K562 (cell line): ENCODE data around the gene KLHL18. TPM values are rescaled to one million over a fixed set of nuclear protein-coding genes. Genes with fewer than 3 reads are reported as not detected.
"Not testable (repeated sequence)": the region's sequence is repeated elsewhere in the genome, so short reads cannot be mapped to it uniquely, and the experiment has no call there.

ENCODE experiments used
- ATAC-seq: fragments of 200-7000 bp; cut with Tn5 transposase; 3 replicates; pipeline ENCODE4 v1.9.1; 2020; ENCODE audit warnings: moderate library complexity
- BruUV-seq: library from RNA; stranded (reverse); fragments of 400-500 nt; replicated peaks from 2 replicates; lab custom pipeline; 2021; lab: Mats Ljungman, UMichigan
- CTCF ChIA-PET: fragments of 300-600 bp; formaldehyde crosslinking; extraction: SDS; loops from one replicate; lab custom pipeline; 2021; ENCODE audit warnings: low intra/inter-chr PET ratio; lab: Yijun Ruan, JAX
- POLR2A ChIA-PET: fragments of 300-600, 350-650 bp; sonication (Branson Sonifier 250); formaldehyde crosslinking; extraction: SDS; loops from one replicate; lab custom pipeline; 2021; ENCODE audit warnings: antibody characterized with exemption, inconsistent platforms; lab: Yijun Ruan, JAX
- DNase-seq, 4 experiments: peaks; one replicate each; pipeline versions ENCODE4 v3.0.0 to v3.0.0-alpha.2; 2011 to 2018; ENCODE audit warnings: low spot score in 3 of 4, mixed read lengths in 3 of 4; ENCODE audit errors: extremely low read depth in 1 of 4
- FAIRE-seq: peaks from 2 replicates; lab custom pipeline; 2011; peaks lifted over from hg19 to GRCh38; lab: Jason Lieb, UNC
- H2AFZ ChIP-seq: 2 replicates; pipeline ENCODE4 v1.6.0; 2011; ENCODE audit warnings: low read depth, low read length, control low read depth, inconsistent platforms
- H3K27ac ChIP-seq: fragments of 200-600 bp; 3 replicates; pipeline ENCODE4 v1.8.0; 2011; ENCODE audit warnings: low read depth, mild to moderate bottlenecking, control low read depth, inconsistent platforms, low read length, moderate library complexity, mixed read lengths; ENCODE audit errors: extremely low read depth
- H3K27me3 ChIP-seq, 2 experiments: fragments of 300-600 bp in 1 of 2; 2 replicates in 1 of 2; 3 replicates in 1 of 2; pipeline versions ENCODE4 v1.6.0 to v1.8.0; 2011; ENCODE audit warnings: inconsistent platforms in 2 of 2, low read length in 2 of 2, mild to moderate bottlenecking in 1 of 2, mixed read lengths in 1 of 2, moderate library complexity in 1 of 2; ENCODE audit not compliant: control insufficient read depth in 2 of 2, insufficient read depth in 2 of 2
- H3K36me3 ChIP-seq: fragments of 300-600 bp; 3 replicates; pipeline ENCODE4 v1.8.0; 2011; ENCODE audit warnings: mild to moderate bottlenecking, low read length, inconsistent platforms; ENCODE audit not compliant: control insufficient read depth, insufficient read depth
- H3K4me1 ChIP-seq, 2 experiments: fragments of 200-600 bp in 1 of 2; replicated peaks in 1 of 2; 2 replicates in 1 of 2; 3 replicates in 1 of 2; pipeline versions ENCODE4 v1.5.1 to v1.8.0; 2011; ENCODE audit warnings: inconsistent platforms in 2 of 2, low read length in 2 of 2, mild to moderate bottlenecking in 1 of 2, mixed read lengths in 1 of 2, moderate library complexity in 1 of 2; ENCODE audit not compliant: control insufficient read depth in 2 of 2, insufficient read depth in 2 of 2
- H3K4me2 ChIP-seq: 2 replicates; pipeline ENCODE4 v1.6.1; 2011; ENCODE audit warnings: low read length, control low read depth, inconsistent platforms, mixed read lengths; ENCODE audit not compliant: insufficient read depth
- H3K4me3 ChIP-seq: fragments of 200-600 bp; sonication (generic), shearing (Covaris generic); 2 replicates; pipeline ENCODE4 v1.5.1; 2016; ENCODE audit warnings: control low read depth, inconsistent platforms
- H3K79me2 ChIP-seq: fragments of 200-600 bp; 3 replicates; pipeline ENCODE4 v1.8.0; 2011; ENCODE audit warnings: low read length, inconsistent platforms; ENCODE audit not compliant: control insufficient read depth, insufficient read depth
- H3K9ac ChIP-seq, 2 experiments: 2 replicates each; pipeline versions ENCODE4 v1.6.0 to v1.6.1; 2011; ENCODE audit warnings: low read depth in 2 of 2, low read length in 2 of 2, control low read depth in 1 of 2, inconsistent platforms in 1 of 2, mild to moderate bottlenecking in 1 of 2, mixed read lengths in 1 of 2; ENCODE audit not compliant: insufficient read depth in 1 of 2
- H3K9me1 ChIP-seq: one replicate; pipeline ENCODE4 v1.6.0; 2011; ENCODE audit warnings: inconsistent platforms, mild to moderate bottlenecking, low read length, moderate library complexity; ENCODE audit not compliant: control insufficient read depth, insufficient read depth
- H3K9me3 ChIP-seq: replicated peaks from 2 replicates; pipeline ENCODE4 v1.5.1; 2011; ENCODE audit warnings: low read depth, low read length, inconsistent platforms; ENCODE audit not compliant: control insufficient read depth, insufficient read depth
- H4K20me1 ChIP-seq: replicated peaks from 2 replicates; pipeline ENCODE4 v1.6.1; 2011; ENCODE audit warnings: low read length, inconsistent platforms, mixed read lengths; ENCODE audit not compliant: control insufficient read depth, insufficient read depth
- IRF2 ChIP-seq: sonication (generic); formaldehyde crosslinking; IDR thresholded peaks from 2 replicates; pipeline ENCODE4 v1.8.1; 2022; ENCODE audit warnings: mild to moderate bottlenecking, missing genetic modification reagents
- WGBS: fragments of 100-300 bp; shearing (Covaris generic); methylation state at CpG from one replicate; pipeline ENCODE4 v1.1.6; 2016; ENCODE audit warnings: low coverage, mixed read lengths; ENCODE audit not compliant: insufficient coverage; ENCODE audit errors: missing lambda C conversion rate; 5-methylcytosine and 5-hydroxymethylcytosine counted together
- in situ Hi-C: fragments of 300-500 bp; cut with MboI; formaldehyde crosslinking; loops from 4 replicates; pipeline ENCODE4 v1.15.0; 2018; ENCODE audit warnings: inconsistent platforms, mixed read lengths
- intact Hi-C: fragments of 100-400 bp; cut with micrococcal nuclease; formaldehyde crosslinking; loops from 2 replicates; pipeline ENCODE4 v1.14.2; 2022
- polyA plus RNA-seq, 8 experiments: library from polyadenylated mRNA; depleted of rRNA in 4 of 8; stranded (reverse) in 5 of 8; unstranded in 3 of 8; fragments of >200 nt; fragmentation: Nextera tagmentation in 2 of 8; fragmentation: Illumina TruSeq in 1 of 8; extraction: Ambion mirVana in 2 of 8; extraction: Trizol in 1 of 8; gene quantifications; 2 replicates each; pipeline versions ENCODE4 v1.2.1 to v1.2.3, GENCODE V29; 2011 to 2014; ENCODE audit warnings: inconsistent platforms in 1 of 8, missing spikeins in 1 of 8
- total RNA-seq, 7 experiments: library from RNA; depleted of rRNA in 6 of 7; stranded (reverse); fragments of >200 nt in 6 of 7; fragmentation: Illumina TruSeq in 2 of 7; extraction: Trizol in 2 of 7; gene quantifications; 2 replicates each; pipeline versions ENCODE4 v1.2.1 to v1.2.3, GENCODE V29; 2011 to 2021; ENCODE audit warnings: low replicate concordance in 1 of 7
- TF ChIP-seq, protein P1 (sequence below): conservative IDR thresholded peaks from 2 replicates; pipeline ENCODE4 v1.6.1; 2011; ENCODE audit warnings: low read depth, mild to moderate bottlenecking, low read length; ENCODE audit not compliant: control insufficient read depth
- TF ChIP-seq, protein P2 (sequence below): sonication (generic); formaldehyde crosslinking; IDR thresholded peaks from 2 replicates; pipeline ENCODE4 v1.8.0; 2022; ENCODE audit warnings: missing genetic modification reagents, mild to moderate bottlenecking, moderate library complexity, borderline replicate concordance

Gene KLHL18
- total and polyA plus RNA-seq, 9 of the 15 experiments (the other 6 are each of a cell fraction or from before 2014, with no cell fraction given) = 26.7 to 97.5 (median 48.7) TPM

DNA sequence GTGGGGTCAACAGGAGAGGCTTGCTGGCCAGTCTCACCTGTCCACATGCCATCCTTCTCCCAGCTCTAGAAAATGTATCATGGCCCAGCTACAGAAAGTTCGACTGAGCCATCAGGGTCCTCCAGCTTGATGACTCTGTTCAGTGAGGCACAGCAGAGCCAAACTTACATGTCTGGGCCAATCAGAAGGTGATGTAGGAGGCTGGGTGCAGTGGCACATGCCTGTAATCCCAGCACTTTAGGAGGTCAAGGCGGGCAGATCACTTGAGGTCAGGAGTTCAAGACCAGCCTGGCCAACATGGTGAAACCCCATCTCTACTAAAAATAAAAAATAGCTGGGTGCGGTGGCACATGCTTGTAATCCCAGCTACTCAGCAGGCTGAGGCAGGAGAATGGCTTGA is 31.7 kb upstream of the KLHL18 start:
- CTCF ChIA-PET = interaction anchor here (1.1 to 3.5 kb wide), 3 partner anchors 73 to 121 kb away, joined by 4 to 34 read pairs (median 7); no protein-coding TSS in a partner anchor
- in situ Hi-C loops = loop anchor here (5.0 kb wide), 1 partner anchor 71 kb away; no protein-coding TSS in a partner anchor

More for the DNA sequence above, 31.7 kb upstream of the KLHL18 start:
- POLR2A ChIA-PET = interaction anchor here (0.6 to 1.3 kb wide), 3 partner anchors 90 to 225 kb away, joined by 3 to 4 read pairs (median 3); partner anchors contain the start of gene SCAP
- not testable (repeated sequence) for H3K79me2 ChIP-seq, H3K4me3 ChIP-seq, H3K4me2 ChIP-seq, FAIRE-seq, H3K27ac ChIP-seq, H4K20me1 ChIP-seq, DNase-seq, H3K9me3 ChIP-seq, BruUV-seq, H3K27me3 ChIP-seq, H3K9me1 ChIP-seq, H3K36me3 ChIP-seq, ATAC-seq
- peaks cover 4 to 11% of the 10 kb centered on the region in 2 experiments; a peak in 3 of 5 replicates for H3K4me1 ChIP-seq
- H3K9ac ChIP-seq = 0 out of 4 replicates have a peak overlapping the region, but pooled peaks of 1 of the 2 experiments have one; percentile 3
- H2AFZ ChIP-seq = peak overlapping the region; percentile 28
- WGBS = 26% methylated on average over 3 of the region's 3 CpGs
- intact Hi-C loops = loop anchor here (2.0 kb wide), 1 partner anchor 30 kb away; no protein-coding TSS in a partner anchor
- 0 out of 2 replicates have a peak, but pooled peaks have one; percentile 19 for TF ChIP-seq IRF2 (CRISPR knock-in tag)
- TF ChIP-seq, protein P1, sequence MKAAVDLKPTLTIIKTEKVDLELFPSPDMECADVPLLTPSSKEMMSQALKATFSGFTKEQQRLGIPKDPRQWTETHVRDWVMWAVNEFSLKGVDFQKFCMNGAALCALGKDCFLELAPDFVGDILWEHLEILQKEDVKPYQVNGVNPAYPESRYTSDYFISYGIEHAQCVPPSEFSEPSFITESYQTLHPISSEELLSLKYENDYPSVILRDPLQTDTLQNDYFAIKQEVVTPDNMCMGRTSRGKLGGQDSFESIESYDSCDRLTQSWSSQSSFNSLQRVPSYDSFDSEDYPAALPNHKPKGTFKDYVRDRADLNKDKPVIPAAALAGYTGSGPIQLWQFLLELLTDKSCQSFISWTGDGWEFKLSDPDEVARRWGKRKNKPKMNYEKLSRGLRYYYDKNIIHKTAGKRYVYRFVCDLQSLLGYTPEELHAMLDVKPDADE = 0 out of 2 replicates have a peak, but pooled peaks have one; percentile 12
- TF ChIP-seq, protein P2, sequence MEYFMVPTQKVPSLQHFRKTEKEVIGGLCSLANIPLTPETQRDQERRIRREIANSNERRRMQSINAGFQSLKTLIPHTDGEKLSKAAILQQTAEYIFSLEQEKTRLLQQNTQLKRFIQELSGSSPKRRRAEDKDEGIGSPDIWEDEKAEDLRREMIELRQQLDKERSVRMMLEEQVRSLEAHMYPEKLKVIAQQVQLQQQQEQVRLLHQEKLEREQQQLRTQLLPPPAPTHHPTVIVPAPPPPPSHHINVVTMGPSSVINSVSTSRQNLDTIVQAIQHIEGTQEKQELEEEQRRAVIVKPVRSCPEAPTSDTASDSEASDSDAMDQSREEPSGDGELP (CRISPR knock-in tag) = 0 out of 2 replicates have a peak, but pooled peaks have one; percentile 2
